ENCODE data around the gene ZIC1.

ZIC1 gene

DNA sequence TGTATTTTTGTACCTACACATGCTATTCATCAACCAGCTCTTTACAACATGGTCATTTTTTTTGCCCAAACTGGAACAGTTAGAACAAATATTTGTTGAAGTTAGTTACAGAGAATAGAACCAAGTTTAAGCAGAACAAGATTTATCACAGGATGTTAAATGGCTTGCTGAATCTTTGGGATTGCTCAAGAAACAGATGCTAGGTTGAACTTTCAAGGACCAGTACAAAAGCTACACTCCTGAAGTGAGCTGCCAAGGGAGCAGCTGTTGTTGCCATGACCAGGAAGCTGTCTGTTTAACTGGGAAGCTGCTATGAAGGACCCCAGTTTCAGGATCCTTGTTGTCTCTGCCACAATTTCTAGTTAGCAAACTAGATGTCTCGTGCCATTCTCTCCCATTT is 53.7 kb downstream of the ZIC1 start:
- no peak overlapping the region for H3K4me3 ChIP-seq (ENCODE audit: low read depth, low read length)
- TF ChIP-seq POLR2A (IDR thresholded peaks at IDR 0.05; ENCODE audit: extremely low read depth, insufficient read length) = no peak
- TF ChIP-seq, protein P1, sequence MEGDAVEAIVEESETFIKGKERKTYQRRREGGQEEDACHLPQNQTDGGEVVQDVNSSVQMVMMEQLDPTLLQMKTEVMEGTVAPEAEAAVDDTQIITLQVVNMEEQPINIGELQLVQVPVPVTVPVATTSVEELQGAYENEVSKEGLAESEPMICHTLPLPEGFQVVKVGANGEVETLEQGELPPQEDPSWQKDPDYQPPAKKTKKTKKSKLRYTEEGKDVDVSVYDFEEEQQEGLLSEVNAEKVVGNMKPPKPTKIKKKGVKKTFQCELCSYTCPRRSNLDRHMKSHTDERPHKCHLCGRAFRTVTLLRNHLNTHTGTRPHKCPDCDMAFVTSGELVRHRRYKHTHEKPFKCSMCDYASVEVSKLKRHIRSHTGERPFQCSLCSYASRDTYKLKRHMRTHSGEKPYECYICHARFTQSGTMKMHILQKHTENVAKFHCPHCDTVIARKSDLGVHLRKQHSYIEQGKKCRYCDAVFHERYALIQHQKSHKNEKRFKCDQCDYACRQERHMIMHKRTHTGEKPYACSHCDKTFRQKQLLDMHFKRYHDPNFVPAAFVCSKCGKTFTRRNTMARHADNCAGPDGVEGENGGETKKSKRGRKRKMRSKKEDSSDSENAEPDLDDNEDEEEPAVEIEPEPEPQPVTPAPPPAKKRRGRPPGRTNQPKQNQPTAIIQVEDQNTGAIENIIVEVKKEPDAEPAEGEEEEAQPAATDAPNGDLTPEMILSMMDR (IDR thresholded peaks at IDR 0.05; ENCODE audit: low read depth, low read length) = no peak
- no peak for DNase-seq (ENCODE audit: low read depth)
